Stimulated activated CD4-positive, alpha-beta T cell treated with anti-CD3 and anti-CD28 coated beads, TNF-alpha, amount 100 ng/mL, for 4 hours (primary cell): ENCODE data around the gene VPS37D.
"Not testable (repeated sequence)": the region's sequence is repeated elsewhere in the genome, so short reads cannot be mapped to it uniquely, and the experiment has no call there.

ENCODE experiments used
- DNase-seq, 3 experiments: peaks; one replicate each; pipeline ENCODE4 v3.0.0-alpha.2; 2020; ENCODE audit warnings: low read depth in 3 of 3

Gene VPS37D, protein sequence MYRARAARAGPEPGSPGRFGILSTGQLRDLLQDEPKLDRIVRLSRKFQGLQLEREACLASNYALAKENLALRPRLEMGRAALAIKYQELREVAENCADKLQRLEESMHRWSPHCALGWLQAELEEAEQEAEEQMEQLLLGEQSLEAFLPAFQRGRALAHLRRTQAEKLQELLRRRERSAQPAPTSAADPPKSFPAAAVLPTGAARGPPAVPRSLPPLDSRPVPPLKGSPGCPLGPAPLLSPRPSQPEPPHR

DNA sequence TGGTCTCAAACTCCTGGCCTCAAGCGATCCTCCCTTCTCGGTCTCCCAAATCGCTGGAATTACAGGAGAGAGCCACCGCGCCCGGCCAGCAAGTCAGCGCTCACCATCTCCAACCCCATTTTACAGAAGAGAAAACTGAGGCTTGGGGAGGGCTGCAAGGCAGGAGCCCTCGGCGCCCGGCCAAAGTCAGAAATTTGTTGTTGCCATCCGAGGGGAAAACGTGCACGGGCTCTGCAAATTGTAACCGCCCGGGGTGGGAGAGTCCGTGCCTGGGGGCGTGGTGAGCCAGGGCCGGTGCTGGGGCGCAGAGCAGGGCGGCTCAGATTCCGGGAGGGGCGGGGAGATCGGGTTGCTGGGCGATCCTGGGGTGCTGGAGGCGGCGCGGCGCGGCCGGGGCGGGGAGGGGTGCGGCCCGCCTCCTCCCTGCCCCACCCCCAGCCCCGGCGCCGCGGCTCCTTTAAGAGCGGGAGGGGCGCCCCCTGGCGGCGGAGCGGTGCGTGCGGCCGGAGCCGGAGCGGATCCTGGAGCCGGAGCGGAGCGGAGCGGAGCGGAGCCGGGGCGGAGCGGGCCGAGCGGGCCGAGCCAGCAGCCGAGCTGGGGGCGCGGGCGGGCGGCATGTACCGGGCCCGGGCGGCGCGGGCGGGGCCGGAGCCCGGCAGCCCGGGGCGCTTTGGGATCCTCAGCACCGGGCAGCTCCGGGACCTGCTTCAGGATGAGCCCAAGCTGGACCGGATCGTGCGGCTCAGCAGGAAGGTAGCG lies at the start of gene VPS37D:
Gene VPS37D, plus strand, starts transcription at position 488 of the 759 bp plus-strand sequence. Its CDS starts 128 bp downstream, at position 616.
- DNase-seq, result peak; percentile 85 to 95 (median 91)

DNA sequence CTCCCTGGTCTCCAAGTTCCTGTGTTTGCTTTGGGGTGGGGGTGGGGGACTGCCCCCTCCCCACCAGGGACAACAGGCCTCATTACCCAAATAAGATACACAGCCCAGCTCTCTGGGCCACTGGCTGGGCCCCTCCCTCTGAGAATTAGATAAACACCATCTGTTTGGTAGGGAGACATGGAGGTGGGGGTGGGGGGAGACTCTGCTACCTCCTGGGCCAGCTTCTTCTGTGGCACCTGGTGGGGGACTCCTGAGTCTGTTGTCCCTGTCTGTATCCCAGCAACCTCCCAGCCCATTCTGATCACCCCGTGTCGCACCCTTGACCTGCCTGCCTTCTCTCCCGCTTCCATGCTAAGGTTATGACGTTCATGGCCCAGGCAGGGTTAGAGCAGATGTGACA lies 49.1 kb upstream of the VPS37D start:
- no peak for DNase-seq

DNA sequence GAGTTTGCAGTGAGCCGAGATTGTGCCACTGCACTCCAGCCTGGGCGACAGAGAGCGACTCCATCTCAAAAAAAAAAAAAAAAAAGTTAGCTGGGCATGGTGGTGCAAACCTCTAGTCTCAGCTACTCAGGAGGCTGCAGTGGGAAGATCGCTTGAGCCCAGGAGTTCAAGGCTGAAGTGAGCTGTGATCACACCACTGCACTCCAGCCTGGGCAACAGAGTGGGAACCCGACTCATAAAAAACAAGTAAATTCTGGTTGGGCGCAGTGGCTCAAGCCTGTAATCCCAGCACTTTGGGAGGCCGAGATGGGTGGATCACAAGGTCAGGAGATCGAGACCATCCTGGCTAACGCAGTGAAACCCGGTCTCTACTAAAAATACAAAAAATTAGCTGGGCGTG lies 48.2 kb upstream of the VPS37D start:
- not testable (repeated sequence) for DNase-seq

DNA sequence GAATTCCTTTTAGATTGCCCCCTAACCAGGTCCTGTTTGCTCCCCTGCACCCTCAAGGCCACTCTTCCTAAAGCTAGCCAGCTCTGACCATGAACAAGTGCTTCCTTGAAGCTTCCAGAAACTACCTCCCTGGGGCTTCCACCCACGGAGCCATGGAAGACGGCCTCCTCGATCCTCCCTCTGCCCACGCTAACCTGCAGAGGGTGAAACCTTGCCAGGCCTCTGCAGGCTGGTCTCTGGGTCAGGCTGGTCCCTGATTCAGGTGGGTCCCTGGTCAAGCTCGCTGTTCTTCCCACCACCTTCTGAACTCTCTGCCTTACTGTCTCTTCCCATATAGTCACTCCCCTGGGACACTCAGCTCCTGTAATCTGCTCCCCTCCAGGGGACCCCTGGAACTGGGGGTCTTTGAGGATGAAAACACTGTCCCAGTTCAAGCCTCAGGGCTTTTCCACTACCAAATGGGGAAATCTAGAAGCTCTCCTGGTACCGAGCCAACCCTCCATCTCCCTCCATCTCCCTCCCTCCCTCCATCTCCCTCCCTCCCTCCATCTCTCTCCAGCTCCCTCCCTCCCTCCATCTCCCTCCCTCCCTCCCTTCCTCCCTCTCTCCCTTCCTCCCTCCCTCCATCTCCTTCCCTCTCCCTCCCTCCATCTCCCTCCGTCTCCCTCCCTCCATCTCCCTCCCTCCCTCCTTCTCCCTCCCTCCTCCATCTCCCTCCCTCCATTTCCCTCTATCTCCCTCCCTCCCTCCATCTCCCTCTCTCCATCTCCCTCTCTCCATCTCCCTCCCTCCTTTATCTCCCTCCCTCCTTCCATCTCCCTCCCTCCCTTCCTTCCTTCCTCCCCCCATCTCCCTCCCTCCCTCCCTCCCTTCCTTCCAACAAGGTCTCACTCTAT lies 46.2 kb upstream of the VPS37D start:
- no peak for DNase-seq

DNA sequence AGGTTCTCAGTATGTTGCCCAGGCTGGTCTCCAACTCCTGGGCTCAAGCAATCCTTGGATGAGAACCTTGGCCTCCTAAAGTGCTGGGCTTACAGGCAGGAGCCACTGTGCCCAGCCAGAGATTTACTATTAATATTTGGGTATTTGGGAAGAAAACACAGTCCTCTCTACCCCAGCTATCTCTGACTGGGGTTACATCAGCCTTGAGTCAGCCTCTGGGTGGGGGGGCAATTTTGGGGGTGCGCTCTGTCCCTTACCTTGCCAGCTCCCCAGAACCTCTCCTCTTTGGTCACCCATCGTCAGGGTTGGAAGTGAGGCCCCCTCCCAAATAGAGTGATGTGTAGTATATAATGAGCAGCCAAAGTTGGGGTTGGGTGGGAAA lies 45.1 kb upstream of the VPS37D start:
- DNase-seq, result no peak

DNA sequence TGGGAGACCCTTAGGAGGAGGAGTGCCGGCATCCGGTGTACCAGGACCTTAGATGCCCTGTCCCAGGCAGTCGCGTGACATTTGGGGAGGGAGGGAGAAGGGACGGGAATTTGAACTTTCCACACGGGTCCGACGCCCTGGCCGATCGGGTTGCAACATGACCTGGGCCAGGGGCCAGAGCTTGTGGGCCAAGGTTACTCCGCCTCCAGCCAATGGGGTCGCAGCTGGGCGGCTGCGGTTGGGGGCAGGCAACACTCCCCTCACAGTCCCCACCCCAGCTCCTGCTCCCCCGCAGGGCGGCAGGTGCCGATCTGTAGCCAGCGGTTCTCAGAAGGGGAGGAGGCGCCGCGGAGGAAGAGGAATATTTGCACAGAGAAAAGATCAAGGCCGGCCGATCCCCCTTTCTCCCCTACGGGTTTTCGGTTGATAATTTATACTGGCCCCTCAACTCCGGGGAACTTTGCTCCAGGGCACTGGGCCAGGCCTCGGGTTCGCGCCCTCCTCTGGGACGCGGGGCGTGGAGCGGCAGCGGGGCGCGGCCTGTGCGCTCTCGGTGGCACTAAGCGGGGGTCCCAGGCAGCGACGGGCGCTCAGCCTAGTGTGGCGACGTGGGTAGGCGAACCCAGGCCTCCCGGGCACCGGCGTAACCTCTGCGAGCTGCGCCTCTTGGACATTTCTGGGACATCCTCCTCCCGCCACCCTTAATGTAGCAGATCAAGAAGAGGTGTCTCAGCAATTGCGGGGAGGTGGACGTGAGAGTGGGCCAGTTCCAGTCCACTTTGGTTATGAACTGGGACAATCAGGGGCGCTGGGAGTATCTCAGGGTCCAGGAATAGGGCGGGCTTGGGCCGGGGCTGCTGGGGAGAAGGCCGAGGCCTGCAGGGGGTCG lies 44.5 kb upstream of the VPS37D start:
- DNase-seq, result no peak

DNA sequence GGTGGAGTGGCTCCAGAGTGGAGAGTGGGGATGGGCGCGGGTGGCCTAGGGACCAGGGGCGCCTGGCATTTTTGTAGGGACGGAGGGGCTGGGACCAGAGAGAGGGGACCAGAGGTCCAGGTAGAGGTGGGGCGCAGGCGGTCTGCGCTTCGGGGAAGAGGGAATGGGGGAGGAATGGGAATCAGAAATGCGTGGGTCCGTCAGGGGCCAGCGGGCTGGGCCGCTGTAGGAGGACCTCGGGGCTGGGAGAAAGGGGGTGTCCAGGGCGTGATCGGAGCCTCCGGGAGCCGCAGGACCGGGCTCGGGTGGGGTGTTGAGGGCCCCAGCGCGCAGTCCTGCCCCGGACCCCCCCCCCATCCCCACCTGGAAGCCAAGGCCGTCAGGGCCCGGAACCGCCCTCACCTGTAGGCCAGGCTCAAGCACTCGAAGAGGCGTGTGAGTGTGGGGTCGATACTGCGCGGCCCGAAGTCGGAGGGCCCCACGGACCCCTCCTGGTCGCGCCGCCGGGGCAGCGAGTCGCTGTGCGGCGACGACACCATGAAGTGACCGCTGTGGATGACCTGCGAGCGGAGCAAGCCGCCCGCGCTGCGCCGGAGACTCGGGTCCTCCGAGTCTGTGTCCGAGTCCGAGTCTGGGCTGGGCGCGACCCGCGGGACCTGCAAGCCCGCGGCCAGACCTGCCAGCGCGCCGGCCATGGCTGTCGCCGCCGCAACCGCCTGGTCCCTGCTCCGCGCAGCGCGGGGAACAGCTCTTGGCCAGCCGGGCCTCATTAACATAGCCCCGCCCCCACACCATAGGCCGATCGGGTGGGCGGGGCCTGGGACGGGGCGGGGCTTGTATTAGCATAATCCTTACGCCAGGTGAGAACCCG lies 43.6 kb upstream of the VPS37D start, which contains the start of gene MLXIPL:
Gene MLXIPL, minus strand, starts transcription at position 725 of the 871 bp plus-strand sequence. Its CDS starts 30 bp downstream, at position 695.
- peak; percentile 14 to 37 (median 33) for DNase-seq

DNA sequence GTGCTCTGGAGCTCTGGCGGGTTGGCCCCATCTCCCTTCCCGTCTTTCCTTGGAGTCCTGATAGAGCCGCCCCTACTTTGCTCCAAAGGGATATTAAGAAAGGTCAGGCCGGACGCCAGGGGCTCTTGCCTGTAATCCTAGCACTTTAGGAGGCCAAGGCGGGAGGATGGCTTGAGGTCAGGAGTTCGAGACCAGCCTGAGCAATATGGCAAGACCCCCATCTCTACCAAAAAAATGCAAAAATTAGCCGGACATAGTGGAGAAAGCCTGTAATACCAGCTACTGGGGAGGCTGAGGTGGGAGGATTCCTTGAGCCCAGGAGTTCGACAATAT lies 43.0 kb upstream of the VPS37D start:
- no peak for DNase-seq

DNA sequence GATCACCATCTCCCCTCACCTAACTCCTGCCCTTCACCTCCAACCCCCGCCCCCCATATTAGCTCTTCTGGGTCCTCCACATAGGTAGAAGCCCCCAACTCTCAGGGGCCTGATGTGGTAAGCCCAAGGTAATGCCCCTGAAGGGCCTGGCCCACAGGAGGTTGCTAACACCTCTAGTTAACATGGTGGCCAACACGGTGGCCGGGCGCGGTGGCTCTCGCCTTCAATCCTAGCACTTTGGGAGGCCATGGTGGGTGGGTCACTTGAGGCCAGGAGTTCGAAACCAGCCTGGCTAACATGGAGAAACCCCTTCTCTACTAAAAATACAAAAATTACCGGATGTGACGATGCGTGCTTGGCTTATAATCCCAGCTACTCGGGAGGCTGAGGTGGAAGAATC lies 42.4 kb upstream of the VPS37D start:
- DNase-seq, result no peak

DNA sequence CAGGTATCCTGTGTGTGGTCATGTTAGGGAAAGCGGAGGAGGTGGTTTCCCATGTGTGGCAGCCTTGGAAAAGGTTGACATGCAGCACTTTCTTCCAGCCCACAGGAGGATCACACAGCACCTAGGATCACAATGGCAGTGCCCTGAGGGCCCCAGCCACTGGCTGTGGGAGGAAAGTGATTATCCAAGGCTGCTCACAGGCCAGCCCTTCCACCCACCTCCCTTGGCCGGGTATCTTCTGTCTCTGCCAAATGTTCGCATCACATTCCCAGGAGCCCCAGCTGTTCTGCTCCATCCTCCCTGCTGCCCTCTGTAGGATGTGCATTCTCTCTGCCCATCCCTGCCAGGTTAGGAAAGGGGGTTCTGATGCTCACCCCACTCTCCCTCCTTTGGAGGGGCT lies 40.8 kb upstream of the VPS37D start:
- DNase-seq, result no peak

DNA sequence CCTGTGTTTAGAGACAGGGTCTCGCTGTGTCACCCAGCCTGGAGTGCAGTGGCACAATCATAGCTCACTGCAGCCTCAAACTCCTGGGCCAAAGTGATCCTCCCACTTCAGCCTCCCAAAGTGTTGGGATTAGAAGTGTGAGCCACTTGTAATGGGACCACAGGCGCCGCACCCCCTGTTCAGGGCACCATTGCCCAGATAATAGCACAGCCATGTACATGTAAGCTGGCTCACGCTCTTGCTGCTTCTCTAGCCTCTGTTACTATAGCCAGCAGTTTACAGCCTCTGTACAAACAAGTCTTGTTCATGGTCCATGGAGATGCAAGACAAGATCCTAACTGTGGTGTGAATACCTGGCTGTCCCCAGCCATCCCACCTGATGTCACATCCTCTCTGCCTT lies 39.1 kb upstream of the VPS37D start:
- no peak for DNase-seq

DNA sequence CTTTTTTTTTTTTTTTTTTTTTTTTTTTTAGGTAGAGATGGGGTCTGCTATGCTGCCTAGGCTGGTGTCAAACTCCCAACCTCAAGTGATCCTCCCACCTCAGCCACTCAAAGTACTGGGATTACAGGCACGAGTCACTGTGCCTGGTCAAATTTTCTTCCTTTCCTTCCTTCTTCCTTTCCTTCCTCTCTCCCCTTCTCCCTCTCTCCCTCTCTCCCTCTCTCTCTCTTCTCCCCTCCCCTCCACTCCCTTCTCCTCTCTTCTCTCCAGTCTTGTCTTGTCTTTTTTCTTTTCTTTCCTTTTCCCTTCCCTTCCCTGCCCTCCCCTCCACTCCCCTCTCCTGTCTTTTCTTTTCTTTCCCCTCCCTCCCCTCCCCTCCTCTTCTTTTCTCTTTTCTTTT lies 36.1 kb upstream of the VPS37D start:
- no peak for DNase-seq

DNA sequence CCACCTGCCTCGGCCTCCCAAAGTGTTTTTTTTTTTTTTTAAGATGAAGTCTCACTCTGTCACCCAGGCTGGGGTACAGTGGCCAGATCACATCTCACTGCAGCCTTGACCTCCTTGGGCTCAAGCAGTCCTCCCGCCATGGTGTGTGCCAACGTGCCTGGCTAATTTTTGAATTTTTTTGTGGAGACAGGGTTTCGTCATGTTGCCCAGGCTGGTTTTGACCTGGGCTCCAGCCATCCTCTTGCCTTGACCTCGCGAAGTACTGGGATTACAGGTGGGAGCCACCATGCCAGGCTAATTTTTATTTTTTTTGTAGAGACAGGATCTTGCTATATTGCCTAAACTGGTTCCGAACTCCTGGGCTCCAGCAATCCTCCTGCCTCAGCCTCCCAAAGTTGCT lies 34.3 kb upstream of the VPS37D start:
- DNase-seq, result no peak

DNA sequence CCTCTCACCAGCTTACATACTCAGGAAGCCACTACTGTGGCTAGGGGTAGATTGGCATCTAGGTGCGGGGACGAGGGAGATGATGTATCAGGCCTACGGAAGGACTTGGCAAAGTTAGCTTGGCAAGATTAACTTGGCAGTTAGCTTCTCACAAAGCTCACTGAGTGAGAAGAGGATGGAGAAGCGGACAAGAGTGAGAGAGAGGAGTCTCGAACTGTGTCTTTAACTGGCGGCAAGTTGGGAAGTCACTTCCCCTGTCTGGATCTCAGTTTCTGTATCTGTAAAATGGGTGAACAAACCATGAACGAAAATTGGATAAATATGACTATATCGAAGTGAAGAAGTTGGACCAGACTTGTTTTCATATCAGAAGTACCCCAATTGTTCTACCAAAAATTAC lies 33.8 kb upstream of the VPS37D start:
- no peak for DNase-seq

DNA sequence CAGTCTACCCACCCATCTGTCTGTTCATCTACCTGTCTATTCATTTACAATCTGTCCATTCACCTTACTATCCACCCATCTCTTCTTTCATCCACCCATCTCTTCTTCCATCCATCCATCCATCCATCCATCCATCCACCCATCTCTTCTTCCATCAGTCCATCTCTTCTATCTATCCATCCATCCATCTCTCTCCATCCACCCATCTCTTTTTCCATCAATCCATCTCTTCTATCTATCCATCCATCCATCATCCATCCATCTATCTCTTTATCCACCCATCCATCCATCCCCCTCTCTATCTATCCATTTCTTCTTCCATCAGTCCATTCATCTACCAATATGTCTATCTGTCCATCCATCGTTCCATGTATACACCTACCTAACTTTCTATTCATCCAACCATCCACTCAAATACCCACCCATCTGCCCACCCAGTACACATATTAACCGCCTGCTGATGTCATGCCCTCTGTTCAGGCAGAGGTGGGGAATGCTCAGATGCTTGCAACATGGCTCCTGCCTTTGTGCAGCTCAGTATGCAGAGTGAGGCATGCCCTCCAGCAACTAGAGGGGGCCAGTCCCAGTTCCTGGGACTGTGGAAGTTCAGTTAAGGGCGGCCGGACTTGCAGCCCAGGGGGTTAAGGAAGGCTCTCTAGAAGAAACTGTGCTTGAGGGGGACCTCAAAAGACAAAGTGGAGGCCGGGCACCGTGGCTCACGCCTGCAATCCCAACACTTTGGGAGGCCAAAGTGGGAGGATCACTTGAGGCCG lies 32.0 kb upstream of the VPS37D start:
- no peak for DNase-seq

DNA sequence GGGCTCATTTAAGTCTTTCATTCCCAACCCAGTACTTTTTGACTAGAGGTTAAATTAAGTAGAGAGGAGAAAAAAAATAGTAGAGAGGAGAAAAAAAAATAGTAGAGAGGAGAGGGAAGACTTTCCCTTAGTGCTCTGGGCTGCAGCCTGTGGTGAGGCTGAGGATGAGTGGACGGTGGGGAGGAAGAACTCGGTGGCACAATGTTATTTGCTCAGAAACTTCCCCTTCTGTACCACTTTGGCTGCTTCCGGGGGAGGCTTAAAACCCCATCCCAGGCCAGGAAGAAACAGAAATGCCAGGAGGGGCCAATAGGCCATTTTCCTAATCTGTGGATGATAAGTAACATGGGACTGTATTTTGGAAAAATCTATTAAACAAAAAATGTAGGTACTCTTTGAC lies 28.7 kb upstream of the VPS37D start:
- no peak for DNase-seq

DNA sequence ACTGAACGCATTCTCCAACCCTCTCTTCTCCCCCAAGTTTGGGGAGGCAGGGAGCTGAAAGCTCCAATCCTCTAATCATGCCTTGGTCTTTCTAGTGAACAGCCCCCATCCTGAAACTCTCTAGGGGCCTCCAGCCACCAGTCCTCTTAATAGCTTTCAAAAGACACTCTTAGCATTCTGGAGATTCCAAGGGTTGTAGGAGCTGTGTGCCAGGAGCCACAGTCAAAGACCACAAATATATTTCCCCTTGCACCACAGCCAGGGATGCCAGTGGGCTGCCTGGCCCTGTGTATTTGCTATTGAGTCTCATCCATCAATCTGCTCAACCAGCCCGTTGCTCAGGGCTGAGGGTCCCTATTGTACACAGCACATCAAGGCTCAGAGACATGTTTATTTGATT lies 24.8 kb upstream of the VPS37D start:
- no peak for DNase-seq

DNA sequence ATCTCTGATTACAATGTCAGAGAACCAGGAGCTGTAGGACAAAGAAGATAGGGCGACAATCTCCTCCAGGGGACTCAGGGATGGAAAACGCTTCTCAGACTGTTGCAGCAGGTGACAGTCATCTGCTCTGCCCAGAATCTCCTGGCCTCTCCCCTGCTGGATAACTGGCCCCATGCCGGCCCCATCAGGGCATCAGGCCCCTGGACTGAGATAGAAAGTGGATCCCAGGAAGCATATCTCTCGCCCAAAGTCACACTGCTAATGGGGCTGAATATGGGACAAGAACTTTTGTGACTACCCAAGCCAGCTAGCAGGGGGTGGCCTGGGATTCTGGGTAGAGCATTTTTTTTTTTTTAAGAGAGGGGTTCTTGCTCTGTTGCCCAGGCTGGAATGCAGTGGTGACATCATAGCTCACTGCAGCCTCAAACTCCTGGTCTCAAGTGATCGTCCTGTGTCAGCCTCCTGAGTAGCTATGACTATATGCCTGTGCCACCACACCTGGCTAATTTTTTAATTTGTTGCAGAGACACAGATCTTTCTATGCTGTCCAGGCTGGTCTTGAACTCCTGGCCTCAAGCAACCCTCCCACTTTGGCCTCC lies 22.8 kb upstream of the VPS37D start:
- no peak for DNase-seq

DNA sequence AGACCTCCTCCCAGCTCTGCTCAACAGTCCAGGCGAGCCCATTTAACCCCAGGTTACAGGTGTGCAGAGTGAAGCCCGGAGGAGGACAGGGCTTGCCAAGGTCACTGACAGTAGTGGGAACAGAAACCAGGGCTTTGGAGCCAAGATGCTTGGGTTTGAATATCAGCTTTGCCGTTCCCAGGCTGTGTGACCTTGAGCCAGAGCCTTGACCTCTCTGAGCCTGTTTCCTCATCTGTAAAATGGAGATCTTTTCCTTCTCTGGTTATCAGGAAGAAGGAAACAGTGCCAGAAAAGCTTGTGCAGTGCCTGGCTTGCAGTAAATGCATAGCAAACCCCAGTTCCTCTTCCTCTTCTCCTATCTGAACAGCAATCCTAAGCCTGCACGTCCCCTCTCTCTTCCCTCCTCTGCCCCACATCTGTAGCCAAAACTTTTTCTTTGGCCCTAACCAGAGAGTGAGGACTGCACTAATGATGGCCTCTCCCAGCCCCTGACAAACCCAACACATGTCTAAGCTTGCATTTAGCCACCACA lies 21.9 kb upstream of the VPS37D start:
- no peak for DNase-seq
